Thyroid gland (tissue), 4 donors: ENCODE data around the gene SELENOF.

ENCODE experiments used
- POLR2A ChIP-seq, 2 donors: fragments of 450-650 bp; IDR thresholded peaks; one replicate each; pipeline ENCODE4 v1.6.1; 2017; ENCODE audit warnings: antibody characterized with exemption in 2 of 2, mild to moderate bottlenecking in 2 of 2, moderate library complexity in 1 of 2
- TF ChIP-seq, protein P1 (sequence below), 6 experiments: fragments of 200-600 bp in 3 of 6; fragments of 450-650 bp in 3 of 6; sonication (generic) in 3 of 6; IDR thresholded peaks; one replicate each; pipeline ENCODE4 v1.5.1; 2016 to 2019; ENCODE audit warnings: antibody characterized with exemption in 6 of 6, mild to moderate bottlenecking in 2 of 6, inconsistent platforms in 1 of 6, moderate library complexity in 1 of 6

DNA sequence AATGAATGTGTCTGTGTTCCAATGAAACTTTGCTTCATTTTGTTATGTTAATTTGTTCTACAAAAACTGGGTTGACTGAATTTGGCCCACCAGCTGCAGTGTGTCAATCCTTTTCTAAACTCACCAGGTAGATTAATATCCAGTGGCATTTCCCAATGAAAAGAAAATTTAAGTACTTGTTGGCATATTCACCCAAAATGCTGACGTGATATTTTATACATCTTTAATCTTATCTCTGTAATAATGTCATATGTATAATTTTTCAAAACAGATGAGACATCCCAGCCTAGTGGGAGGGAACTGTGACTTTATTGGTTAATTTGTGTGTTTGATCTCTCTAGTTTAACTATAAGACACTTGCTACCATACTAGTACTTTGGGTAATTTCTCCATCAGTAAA lies 8.1 kb downstream of the SELENOF start:
- TF ChIP-seq, protein P1, sequence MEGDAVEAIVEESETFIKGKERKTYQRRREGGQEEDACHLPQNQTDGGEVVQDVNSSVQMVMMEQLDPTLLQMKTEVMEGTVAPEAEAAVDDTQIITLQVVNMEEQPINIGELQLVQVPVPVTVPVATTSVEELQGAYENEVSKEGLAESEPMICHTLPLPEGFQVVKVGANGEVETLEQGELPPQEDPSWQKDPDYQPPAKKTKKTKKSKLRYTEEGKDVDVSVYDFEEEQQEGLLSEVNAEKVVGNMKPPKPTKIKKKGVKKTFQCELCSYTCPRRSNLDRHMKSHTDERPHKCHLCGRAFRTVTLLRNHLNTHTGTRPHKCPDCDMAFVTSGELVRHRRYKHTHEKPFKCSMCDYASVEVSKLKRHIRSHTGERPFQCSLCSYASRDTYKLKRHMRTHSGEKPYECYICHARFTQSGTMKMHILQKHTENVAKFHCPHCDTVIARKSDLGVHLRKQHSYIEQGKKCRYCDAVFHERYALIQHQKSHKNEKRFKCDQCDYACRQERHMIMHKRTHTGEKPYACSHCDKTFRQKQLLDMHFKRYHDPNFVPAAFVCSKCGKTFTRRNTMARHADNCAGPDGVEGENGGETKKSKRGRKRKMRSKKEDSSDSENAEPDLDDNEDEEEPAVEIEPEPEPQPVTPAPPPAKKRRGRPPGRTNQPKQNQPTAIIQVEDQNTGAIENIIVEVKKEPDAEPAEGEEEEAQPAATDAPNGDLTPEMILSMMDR (IDR thresholded peaks at IDR 0.05): no peak
- no peak for TF ChIP-seq POLR2A (IDR thresholded peaks at IDR 0.05)
